ENCODE data around the gene TEX14.

DNA sequence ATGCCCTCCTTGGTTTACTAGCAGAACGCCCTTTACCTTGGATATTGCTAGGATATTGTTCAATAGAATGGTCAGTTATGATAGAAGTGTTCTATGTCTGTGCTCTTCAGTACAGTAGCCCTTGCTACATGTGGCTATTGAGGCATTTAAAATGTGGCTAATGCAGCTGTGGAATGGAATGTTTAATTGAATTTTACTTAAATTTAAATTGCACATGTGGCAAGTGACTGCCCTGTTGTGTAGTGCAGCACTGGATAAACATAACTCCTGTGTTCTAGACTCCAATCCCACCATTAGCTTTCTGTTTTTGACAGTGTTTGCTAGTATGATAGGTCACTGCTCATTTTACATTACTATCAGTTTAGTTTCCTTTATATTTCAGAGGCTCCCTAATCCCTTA, 30.4 kb upstream of the TEX14 start:
- TF ChIP-seq, protein P1, sequence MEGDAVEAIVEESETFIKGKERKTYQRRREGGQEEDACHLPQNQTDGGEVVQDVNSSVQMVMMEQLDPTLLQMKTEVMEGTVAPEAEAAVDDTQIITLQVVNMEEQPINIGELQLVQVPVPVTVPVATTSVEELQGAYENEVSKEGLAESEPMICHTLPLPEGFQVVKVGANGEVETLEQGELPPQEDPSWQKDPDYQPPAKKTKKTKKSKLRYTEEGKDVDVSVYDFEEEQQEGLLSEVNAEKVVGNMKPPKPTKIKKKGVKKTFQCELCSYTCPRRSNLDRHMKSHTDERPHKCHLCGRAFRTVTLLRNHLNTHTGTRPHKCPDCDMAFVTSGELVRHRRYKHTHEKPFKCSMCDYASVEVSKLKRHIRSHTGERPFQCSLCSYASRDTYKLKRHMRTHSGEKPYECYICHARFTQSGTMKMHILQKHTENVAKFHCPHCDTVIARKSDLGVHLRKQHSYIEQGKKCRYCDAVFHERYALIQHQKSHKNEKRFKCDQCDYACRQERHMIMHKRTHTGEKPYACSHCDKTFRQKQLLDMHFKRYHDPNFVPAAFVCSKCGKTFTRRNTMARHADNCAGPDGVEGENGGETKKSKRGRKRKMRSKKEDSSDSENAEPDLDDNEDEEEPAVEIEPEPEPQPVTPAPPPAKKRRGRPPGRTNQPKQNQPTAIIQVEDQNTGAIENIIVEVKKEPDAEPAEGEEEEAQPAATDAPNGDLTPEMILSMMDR (IDR thresholded peaks at IDR 0.05), result no peak
- no peak for TF ChIP-seq POLR2AphosphoS5 (IDR thresholded peaks at IDR 0.05)

Data from breast epithelium (tissue), 3 donors.